Activated CD8-positive, alpha-beta memory T cell treated with anti-CD3 and anti-CD28 coated beads for 36 hours (primary cell): ENCODE results near the gene TAF15. TPM values are rescaled to one million over a fixed set of nuclear protein-coding genes. Genes with fewer than 3 reads are reported as not detected.

ENCODE experiments used
- CTCF ChIA-PET: fragments of 350-600 bp; sonication (Branson Sonifier 250); formaldehyde crosslinking; loops from one replicate; lab custom pipeline; 2021; ENCODE audit warnings: antibody characterized with exemption; lab: Charles Lee
- POLR2A ChIA-PET: fragments of 350-600 bp; sonication (Branson Sonifier 250); formaldehyde crosslinking; loops from one replicate; lab custom pipeline; 2021; ENCODE audit warnings: antibody characterized with exemption; lab: Charles Lee
- total RNA-seq, 2 experiments: library from RNA; stranded (reverse); gene quantifications; one replicate each; pipeline ENCODE4 v1.2.3, GENCODE V29; 2021

The TAF15 gene
- total RNA-seq, 2 experiments from 2014 or later, result 316 to 323 TPM

GRCh38 chr17:35775583-35775982 is 33.7 kb upstream of the TAF15 start:
- CTCF ChIA-PET, result interaction anchor here (1.2 to 2.8 kb wide), 2 partner anchors 11 to 34 kb away, joined by 3 to 15 read pairs; partner anchors contain the start of gene TAF15
- POLR2A ChIA-PET, result no interaction called here

- ChIA-PET POLR2A (no interaction called here), CTCF (interaction anchor here (1.0 to 1.9 kb wide), 2 partner anchors 15 to 25 kb away, joined by 4 to 5 read pairs; no protein-coding TSS in a partner anchor)
Observed at GRCh38 chr17:35778641-35779196, 30.6 kb upstream of the TAF15 start.

DNA sequence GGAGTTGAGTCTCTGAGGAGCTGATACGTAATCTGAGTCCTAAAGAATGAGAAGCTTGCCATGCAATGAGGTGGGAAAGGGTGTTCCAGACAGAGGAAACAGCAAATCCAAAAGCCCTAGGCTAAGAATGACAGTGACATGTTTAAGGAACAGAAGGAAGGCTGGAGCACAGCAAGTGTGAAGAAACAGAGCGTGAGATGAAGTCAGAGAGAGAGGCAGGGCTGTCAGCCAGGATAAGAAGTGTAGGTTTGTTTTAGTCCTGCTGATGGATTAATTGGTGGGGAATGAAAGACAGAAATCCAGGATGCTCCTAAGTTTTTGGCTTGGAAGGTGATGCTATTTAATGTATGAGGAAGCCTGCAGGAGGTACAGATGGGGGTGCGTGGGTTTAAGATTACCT is 28.3 kb upstream of the TAF15 start:
- ChIA-PET POLR2A (no interaction called here), CTCF (no interaction called here)

DNA sequence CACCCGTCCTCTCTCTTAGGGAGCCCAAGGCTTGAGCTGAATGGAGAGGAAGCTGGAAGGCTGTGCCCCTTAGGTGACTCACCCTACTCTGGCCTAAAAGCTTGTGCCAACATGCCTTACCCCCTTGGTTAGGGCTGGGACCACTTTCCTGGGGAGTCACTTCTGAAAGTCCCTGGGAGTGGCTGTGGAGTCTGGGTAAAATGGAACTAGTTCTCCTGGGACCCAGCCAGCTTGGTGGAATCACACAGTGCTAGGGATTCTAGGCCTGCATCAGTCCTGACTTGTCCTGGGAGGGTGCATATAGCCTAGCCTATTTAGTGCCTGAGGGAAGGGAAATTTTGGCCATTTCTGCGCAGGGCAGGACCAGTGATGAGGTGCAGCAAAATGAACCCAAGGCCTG is 24.4 kb upstream of the TAF15 start:
- CTCF ChIA-PET, result no interaction called here
- POLR2A ChIA-PET, result no interaction called here

DNA sequence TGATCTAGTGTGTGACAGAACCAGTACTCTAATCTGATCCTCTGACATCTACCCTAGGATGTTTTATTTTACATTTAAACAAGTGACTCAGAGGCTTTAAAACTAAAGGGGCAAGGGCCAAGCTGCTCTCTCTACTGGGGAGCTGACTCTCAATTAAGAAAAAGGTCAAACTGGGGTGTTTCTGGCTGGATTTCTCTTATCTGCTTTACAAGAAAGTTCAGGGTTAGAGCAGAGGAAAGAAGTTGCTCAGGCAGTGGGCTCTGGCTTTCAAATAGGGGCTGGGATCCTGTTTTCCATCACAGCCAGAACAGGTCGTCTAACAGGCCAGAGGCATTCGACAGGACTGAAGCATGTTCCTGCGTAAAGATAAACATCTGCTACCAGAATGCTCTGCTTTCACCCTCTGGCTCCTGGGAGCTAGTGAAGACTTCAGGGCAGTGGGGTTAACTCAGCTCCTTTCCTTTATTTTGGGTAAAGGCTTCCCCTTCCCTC is 22.3 kb upstream of the TAF15 start:
- ChIA-PET POLR2A (no interaction called here), CTCF (interaction anchor here (1.5 kb wide), 1 partner anchor 23 kb away, joined by 5 read pairs; no protein-coding TSS in a partner anchor)

- POLR2A ChIA-PET, result interaction anchor here (0.6 kb wide), 1 partner anchor 70 kb away, joined by 4 read pairs; no protein-coding TSS in a partner anchor
- CTCF ChIA-PET, result interaction anchor here (1.4 kb wide), 1 partner anchor 25 kb away, joined by 3 read pairs; no protein-coding TSS in a partner anchor
Observed at GRCh38 chr17:35788477-35789368, 20.6 kb upstream of the TAF15 start.

GRCh38 chr17:35790841-35791240 is 18.4 kb upstream of the TAF15 start:
- ChIA-PET CTCF (no interaction called here), POLR2A (no interaction called here)

DNA sequence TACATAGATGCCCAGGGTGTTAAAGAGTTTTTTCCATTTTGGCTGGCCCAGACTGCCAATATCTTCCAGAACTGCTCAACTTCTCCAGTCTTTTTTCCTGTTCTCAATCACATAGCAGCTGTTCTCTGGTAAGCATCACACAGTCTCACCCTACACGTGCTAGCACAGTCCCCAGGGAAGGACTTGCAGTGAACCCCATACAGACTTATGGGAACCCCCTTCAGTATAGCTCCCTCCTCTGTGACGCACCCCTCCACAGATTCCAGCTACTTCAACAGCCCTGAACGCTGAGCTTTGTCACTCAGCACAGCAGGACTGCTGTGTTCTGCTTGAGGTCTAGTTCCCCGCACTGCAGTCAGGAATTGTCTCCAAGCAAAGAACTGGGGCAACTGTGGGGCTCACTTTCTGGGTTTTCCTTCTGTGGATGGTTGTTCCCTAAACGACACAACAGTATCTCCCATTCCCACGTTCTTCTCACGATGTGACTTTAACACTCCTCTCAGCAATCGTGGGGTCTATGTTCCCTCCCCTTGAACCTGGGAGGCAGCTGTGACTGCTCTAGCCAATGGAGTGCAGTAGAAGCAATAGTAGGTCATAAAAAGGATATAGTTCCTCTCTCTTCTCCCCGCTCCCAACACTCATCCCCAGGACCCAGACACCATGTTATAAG is 17.5 kb upstream of the TAF15 start:
- ChIA-PET CTCF (interaction anchor here (6.5 kb wide), 1 partner anchor 26 kb away, joined by 54 read pairs; no protein-coding TSS in a partner anchor), POLR2A (no interaction called here)

GRCh38 chr17:35793257-35793656 is 16.0 kb upstream of the TAF15 start:
- ChIA-PET CTCF (interaction anchor here (6.5 kb wide), 1 partner anchor 27 kb away, joined by 54 read pairs; no protein-coding TSS in a partner anchor), POLR2A (no interaction called here)

- ChIA-PET POLR2A (interaction anchor here (1.6 kb wide), 1 partner anchor 14 kb away, joined by 3 read pairs; the partner anchor contains the start of gene TAF15), CTCF (interaction anchor here (0.9 to 6.5 kb wide), 5 partner anchors 10 to 821 kb away, joined by 3 to 54 read pairs (median 4); no protein-coding TSS in a partner anchor)
Observed at GRCh38 chr17:35795007-35795870, 14.0 kb upstream of the TAF15 start, which contains the start of gene MMP28. Gene MMP28, minus strand, starts transcription at chr17:35795641. Its CDS starts 264 bp downstream, at chr17:35795377.

GRCh38 chr17:35795871-35796265 is 13.4 kb upstream of the TAF15 start:
- ChIA-PET POLR2A (interaction anchor here (1.6 kb wide), 1 partner anchor 13 kb away, joined by 3 read pairs; the partner anchor contains the start of gene TAF15), CTCF (interaction anchor here (0.9 to 6.5 kb wide), 4 partner anchors 9 to 821 kb away, joined by 3 to 54 read pairs (median 10); no protein-coding TSS in a partner anchor)

- CTCF ChIA-PET, result interaction anchor here (0.6 to 6.5 kb wide), 4 partner anchors 8 to 31 kb away, joined by 3 to 54 read pairs (median 10); partner anchors contain the start of gene TAF15
- POLR2A ChIA-PET, result interaction anchor here (1.6 kb wide), 1 partner anchor 12 kb away, joined by 3 read pairs; the partner anchor contains the start of gene TAF15
Observed at GRCh38 chr17:35796942-35797341, 12.3 kb upstream of the TAF15 start.

DNA sequence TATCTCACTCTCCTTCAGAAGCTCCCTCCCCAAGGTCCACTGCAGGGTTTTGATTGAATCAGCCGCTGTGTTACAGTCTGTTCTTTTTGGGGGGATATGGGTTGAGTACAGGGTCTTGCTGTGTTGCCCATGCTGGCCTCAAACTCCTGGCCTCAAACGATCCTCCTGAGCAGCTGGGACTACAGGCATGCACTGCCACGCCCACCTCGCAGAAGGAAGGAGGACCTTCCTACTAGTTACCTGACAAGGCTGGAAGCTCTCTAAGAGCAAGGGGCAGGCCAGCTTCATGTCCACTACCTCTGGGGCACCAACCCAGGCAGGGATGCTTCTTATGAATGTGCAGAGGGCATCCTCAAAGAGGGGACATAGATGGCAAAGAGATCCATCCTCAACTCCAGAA is 11.9 kb upstream of the TAF15 start:
- POLR2A ChIA-PET, result no interaction called here
- CTCF ChIA-PET, result interaction anchor here (1.0 to 6.5 kb wide), 2 partner anchors 11 to 32 kb away, joined by 4 to 54 read pairs; partner anchors contain the start of gene TAF15

DNA sequence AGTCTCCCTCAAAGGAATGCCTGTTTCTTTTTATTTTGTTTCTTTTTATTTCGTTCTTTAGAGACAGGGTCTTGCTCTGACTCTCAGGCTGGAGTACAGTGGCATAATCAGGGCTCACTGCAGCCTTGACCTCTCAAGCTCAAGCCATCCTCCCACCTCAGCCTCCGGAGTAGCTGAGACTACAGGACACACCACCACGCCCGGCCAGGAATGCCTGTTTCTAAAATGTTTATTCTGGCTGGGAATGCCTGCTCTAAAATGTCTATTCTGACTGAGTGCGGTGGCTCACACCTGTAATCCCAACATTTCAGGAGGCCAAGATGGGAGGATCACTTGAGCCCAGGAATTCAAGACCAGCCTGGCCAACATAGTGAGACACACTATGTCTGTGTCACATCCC is 11.4 kb upstream of the TAF15 start:
- ChIA-PET CTCF (interaction anchor here (6.5 kb wide), 1 partner anchor 32 kb away, joined by 54 read pairs; no protein-coding TSS in a partner anchor), POLR2A (no interaction called here)

DNA sequence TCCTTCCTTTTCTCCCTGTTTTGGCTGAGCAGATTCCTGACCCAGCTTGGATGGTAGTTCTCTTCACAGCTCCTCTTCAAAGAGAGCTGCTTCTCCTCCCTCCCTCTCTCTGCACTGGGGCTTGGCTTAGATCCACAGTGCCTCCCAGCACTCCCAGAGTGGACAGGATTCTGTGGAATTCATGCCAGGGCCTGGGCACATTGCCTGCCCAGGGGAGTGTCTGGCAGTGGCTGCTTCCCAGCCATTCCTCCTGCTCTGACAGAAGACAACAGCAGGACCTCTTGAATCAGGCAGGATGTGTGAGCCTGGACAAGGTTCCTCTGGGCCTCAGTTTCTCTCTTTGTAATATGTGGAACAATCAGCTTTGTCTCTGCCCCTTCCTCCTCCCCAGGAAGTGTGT is 9.3 kb upstream of the TAF15 start:
- CTCF ChIA-PET, result interaction anchor here (1.0 kb wide), 1 partner anchor 30 kb away, joined by 3 read pairs; no protein-coding TSS in a partner anchor
- POLR2A ChIA-PET, result no interaction called here

DNA sequence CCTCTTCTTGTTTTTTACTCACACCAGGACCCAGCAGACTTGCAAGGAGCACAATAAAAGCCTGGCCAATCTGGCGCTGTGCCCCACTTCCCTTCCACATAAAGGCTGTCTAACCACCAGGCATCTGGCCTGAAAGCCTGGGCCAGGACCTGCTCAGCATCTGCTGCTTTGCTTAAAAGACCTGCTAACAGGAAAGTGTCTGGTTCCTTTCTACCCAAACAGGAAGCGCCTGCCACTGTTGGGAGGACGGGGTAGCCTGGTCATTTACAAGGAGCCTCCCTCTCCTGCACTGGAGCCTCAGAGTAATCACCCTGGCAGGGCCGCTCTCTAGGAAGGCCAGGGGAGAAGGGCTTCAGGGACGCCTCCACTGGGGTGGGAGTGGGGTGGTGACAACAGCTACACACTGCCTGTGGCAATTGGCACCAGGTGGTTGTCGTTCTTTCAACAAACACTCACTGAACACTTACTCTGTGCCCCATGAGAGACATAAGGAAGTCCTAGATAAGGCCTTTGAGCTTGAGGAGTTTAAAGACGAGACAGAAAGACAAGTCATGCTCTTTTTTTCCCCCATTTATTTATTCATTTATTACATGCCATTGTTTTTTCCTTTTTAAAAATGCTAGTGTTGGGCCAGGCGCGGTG is 7.6 kb upstream of the TAF15 start:
- POLR2A ChIA-PET, result no interaction called here
- CTCF ChIA-PET, result interaction anchor here (1.4 kb wide), 1 partner anchor 37 kb away, joined by 7 read pairs; no protein-coding TSS in a partner anchor

DNA sequence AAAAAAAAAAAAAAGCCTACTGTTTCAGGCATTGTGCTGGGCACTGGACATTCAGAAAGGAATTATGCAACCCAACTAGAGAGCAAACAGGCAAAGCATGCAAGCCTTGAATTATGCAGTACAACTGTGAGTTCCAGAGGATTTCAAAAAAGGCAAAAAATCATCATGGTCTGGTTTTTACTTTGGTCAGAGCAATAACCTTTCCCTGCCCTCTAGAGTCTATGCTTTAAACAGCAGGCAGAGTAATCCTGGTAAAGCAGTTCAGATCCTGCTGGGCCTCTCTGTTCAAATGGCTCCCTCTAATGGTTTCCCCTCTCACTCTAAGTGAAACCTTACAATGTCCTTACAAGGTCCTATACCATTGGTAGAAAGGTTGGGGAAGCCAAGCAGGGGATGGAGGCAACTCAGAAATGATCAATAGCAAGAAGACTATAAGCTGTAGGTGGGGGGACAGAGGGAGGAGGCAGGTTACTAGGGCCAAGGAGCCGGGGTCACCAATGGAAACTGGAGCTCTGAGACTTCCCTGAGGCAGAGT is 4.6 kb upstream of the TAF15 start:
- ChIA-PET CTCF (interaction anchor here (0.6 to 2.4 kb wide), 19 partner anchors 9 to 822 kb away, joined by 3 to 34 read pairs (median 4); partner anchors contain the start of genes C17orf50 and MMP28), POLR2A (interaction anchor here (0.6 kb wide), 3 partner anchors 42 to 1554 kb away, joined by 3 to 4 read pairs (median 3); no protein-coding TSS in a partner anchor)
